Iris pigment epithelial cell (primary cell): Measurements from ENCODE around the gene B3GAT1.
"Not testable (repeated sequence)": the region's sequence is repeated elsewhere in the genome, so short reads cannot be mapped to it uniquely, and the experiment has no call there.

ENCODE experiments used
- DNase-seq: peaks from one replicate; pipeline ENCODE4 v3.0.0-alpha.2; 2011; ENCODE audit warnings: low read depth

The B3GAT1 gene, protein sequence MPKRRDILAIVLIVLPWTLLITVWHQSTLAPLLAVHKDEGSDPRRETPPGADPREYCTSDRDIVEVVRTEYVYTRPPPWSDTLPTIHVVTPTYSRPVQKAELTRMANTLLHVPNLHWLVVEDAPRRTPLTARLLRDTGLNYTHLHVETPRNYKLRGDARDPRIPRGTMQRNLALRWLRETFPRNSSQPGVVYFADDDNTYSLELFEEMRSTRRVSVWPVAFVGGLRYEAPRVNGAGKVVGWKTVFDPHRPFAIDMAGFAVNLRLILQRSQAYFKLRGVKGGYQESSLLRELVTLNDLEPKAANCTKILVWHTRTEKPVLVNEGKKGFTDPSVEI

DNA sequence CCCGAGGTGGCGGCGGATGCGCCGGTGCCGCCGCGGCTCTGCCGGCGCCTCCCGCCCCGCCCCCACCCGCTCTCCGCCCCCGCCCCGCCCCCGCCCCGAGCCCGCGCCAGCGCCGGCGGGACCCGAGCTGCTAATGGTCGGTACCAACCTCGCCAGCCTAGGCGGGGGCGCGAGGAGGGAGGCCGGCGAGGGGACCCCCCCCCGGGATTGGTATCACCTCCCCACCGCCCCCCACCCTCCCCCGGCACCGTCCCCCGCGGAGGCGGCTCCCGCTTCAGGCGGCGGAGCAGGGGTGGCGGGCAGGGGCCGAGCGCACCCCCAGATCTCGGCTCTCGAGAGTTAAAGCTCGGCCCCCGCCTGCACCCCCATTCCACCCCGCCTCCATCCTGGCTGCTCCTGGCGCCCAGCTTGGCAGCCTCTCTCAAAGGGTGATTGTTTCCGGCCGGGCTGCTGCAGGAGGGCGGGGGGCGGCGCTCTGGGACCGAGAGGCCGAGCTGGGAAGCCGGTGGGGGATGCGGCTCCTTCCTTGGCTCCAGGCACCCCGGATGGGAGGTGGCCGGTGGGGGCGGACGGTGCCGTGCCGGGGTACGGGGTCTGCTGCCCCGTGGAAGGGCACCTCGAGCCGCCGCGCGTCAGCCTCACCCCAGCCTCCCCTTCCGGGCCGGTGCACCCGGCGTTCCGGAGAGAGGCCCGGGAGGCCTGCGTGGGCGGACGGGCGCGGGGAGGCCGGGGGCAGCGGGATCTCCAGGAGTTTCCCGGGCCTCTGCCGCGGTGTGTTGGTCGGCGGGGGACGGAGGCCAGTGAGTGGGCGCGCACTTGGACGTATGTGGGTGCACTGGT lies at the start of gene B3GAT1:
Gene B3GAT1, minus strand, starts transcription at position 40 of the 840 bp plus-strand sequence. CDS start 24,583 bp downstream, outside the sequence.
- no peak for DNase-seq

DNA sequence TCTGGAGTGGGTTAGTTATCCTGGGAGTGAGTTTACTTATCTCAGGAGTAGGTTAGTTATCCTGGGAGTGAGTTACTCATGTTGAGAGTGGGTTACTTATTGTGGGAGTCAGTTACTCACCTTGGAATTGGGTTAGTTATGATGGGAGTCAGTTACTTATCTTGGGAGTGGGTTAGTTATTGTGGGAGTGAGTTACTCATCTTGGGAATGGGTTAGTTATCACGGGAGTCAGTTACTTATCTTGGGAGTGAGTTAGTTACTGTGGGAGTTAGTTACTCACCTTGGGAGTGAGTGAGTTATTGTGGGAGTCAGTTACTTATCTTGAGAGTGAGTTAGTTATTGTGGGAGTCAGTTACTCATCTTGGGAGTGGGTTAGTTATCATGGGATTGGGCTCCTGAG lies 49.6 kb upstream of the B3GAT1 start:
- DNase-seq: no peak

DNA sequence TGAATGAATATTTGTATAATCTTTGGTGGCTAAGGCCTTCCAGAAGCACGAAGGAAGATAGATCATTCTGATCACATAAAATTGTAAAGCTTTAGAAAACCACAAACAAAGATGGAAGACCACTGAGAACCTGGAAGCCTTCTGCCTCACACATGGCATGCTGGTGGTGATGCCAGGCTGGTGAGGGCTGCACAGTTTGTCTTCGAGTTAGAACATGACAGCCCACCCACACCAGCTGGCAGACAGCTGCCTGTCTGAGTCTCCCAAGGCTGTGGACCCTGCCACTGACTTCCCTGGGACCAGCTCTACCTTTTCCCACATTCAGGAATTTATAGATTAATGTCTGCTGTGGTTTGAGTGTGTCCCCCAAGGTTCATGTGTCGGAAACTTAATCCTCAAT lies 48.8 kb upstream of the B3GAT1 start:
- DNase-seq: no peak

DNA sequence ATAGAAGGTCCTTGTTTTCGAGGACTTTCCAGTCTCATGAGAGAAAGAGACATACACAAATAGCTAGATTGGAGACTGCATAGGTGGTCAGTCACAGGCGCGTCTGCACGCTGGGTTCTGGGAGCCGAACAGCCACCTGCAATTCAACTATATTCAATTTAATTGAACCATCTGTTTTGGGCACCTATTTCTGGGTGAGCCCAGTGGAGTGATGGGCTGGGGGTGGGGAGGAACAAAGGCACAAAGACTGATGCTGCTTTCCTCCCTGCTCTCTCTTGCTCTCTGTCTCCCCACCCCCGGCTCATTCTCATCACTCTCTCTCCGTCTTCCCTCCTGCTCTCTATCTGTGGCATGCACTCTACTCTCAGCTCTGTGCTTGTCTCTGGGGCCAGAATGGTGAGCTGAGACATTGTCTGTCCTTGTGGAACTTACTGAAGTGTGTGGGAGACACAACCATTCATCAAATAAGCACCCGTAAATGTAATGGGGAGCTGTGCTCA lies 48.1 kb upstream of the B3GAT1 start:
- DNase-seq: no peak

DNA sequence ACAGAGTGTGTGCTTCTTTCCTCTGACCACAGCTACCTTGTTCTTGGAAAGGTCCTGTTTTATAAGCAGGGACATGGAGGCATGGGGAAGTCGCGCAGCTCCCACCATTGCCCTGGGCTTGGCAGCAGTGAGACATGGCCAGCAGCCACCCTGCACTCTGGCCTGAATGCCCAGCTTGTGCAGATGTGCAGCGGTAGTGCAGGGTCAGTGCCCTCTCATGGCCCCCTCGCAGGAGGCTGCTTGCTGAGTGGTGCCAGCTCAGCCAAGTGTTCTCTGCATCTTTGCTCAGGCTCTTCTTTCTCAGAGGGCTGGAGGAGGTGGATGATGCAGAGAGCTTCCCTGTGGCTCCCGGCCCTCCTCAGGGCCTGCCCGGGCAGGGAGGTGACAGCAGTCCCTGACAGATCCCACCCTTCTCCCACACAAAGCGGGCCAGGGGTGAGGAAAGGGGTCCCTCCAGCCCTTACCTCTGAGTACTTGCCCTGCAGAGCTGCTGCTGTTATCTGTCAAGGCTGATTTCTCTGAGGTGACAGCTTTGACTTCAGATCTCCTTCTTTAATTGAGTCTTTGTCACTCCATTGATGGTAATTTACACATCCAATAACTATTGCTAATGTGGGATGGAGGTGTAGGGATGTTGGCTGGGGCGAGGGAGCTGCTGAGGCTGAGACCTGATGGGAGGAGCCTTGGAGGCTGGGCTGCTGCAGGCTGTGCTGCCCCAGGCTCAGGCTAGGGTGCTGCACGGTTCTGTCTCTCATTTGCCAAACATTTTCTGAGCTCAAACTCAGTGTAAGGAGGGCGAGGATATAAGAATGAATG lies 47.4 kb upstream of the B3GAT1 start:
- no peak for DNase-seq

DNA sequence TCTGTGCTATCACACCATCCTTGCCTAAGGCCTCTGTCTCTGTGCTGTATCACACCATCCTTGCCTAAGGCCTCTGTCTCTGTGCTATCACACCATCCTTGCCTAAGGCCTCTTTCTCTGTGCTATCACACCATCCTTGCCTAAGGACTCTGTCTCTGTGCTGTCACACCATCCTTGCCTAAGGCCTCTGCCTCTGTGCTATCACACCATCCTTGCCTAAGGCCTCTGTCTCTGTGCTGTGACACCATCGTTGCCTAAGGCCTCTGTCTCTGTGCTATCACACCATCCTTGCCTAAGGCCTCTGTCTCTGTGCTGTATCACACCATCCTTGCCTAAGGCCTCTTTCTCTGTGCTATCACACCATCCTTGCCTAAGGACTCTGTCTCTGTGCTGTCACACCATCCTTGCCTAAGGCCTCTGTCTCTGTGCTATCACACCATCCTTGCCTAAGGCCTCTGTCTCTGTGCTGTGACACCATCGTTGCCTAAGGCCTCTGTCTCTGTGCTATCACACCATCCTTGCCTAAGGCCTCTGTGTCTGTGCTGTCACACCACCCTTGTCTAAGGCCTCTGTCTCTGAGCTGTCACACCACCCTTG lies 45.5 kb upstream of the B3GAT1 start:
- DNase-seq: not testable (repeated sequence)

DNA sequence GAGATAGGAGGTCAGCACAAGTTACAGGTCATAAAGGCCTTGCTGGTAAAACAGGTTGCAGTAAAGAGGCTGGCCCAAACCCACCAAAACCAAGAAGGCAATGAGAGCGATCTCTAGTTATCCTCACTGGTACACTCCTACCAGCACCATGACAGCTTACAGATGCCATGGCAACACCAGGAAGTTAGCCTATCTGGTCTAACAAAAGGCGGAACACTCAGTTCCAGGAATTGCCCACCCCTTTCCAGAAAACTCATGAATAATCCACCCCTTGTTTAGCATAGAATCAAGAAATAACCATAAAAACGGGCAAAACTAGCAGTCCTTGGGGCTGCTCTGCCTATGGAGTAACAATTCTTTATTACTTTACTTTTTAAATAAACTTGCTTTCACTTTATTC lies 43.5 kb upstream of the B3GAT1 start:
- DNase-seq: no peak

DNA sequence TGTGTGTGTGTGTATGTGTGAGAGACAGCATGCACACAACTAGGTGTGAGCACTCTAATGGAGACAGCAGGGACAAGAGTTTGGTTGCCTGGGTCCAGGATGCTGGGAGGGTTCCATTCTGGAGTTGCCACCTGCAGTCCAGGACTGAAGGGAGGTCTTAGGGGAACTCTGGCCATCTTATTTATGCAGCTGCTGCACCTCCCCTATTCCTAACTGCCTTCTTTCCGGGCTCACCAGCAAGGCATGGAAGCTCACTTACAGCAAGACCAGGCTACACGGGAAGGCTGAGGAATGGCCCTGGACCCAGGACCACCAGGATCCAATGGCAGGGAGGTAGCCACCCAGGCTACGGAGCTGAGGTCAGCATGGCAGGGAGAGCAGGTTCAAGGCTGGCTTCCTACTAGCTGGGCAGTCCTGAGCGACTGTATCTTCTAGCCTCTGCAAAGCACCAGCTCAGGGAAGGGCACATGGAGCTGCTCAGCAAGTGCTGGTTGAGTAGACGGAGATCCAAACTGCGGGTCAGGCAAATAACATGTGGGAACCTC lies 42.2 kb upstream of the B3GAT1 start:
- DNase-seq: no peak

DNA sequence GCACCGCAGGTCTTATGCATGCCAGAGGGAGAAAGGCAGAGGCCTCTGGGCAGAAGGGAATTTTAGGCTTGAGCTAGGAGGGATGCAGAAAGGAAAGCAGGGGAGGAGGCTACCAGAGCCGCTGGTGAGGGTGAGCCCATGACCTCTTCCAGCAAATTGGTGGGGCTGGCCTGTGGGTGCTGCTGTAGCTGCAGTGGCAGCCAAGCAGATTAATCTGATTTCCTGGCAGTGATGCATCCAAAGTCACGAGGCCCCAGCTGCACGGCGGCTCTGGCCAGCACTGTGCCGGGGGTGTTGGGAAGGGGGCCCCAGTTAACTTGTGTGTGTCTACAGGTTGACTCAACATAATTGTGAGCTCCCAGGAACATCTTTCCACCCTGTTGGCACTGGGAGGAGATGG lies 41.4 kb upstream of the B3GAT1 start:
- no peak for DNase-seq

DNA sequence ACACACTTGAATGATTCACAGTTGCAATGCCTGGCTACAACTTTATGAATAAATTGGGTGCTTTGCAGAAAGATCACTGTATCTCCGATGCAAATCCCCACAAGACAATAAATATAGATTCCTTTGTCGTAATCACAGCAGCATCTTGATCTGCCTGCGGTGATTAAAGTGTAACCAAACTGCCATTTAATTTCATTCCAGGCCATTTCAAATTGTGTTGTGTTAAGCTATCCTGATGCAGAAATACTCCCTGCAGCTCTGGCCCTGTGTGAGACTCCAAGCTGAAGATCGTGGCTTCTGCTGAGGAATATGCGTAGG lies 40.8 kb upstream of the B3GAT1 start:
- no peak for DNase-seq

DNA sequence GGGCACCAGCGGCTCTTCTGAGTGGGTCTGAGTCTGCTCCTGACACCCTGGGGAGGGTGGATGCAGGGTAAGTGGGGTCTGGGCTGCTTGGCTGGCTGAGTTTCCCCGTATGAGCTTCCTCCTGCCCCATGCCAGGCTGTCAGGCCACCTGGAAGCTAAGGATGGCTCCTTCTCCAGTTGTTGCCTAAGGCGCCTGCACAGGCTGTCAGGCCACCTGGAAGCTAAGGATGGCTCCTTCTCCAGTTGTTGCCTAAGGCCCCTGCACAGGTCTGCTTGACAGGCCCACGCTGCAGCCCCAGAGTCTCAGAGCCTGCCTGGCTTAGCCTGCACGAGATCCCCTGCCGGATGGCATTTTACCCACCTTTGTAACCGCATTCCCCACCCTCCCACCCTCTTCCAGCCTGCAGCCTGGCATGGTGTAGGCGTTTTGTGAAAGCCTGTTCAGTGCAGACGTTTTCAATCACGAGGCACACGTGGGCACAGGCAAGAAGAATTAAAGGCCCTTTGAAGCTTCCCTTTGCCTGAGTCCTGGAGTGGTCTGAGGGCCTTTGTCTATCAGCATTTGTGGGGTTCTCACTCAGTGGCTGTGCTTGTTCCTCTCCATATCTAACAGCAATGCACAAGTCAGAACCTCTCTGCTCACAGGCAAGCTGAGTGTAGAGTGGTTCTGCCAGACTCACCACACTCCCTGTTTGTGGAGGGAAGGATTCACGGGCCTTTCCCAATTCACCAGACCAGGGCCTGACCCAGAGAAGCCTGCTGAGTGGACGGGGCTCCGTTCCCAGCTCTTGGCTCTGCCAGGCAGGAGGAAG lies 40.2 kb upstream of the B3GAT1 start:
- DNase-seq: no peak

DNA sequence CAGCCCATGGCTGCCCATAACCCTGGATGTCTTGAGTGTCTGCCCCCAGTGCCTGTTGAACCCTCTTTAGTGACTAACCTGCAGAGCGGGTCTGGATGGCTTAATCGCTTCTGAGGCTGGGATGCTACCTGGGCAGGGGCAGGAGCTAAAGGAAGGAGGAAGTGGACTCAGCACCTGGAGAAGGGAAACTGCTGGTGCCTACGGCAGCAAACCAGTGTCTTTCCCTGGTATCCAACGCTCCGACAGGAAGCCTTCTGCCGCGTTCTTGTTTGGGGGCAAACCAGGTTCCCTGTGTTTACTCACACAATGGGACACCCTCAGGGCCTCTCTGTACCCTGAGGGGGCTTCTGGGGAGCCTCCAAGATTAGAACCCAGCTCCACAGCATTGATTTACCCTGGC lies 38.1 kb upstream of the B3GAT1 start:
- no peak for DNase-seq

DNA sequence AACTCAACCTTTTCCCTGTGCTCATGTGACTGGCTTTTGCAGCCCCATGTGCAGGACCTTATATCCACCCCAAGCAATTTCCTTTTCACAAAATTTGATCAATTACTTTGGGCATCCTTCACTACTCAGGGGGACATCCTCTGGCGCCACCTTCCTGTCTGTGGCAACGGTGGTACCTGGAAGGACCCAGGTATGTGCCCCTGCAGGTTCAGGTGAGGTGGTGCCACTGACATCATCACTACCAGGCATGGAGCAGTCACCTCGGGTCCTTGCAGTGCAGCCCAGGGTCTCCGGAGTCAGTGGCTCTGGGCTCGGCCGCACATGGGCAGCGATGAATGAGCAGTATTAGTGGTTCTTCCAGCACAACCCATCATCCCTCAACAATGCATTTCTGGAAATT lies 37.7 kb upstream of the B3GAT1 start:
- DNase-seq: no peak

DNA sequence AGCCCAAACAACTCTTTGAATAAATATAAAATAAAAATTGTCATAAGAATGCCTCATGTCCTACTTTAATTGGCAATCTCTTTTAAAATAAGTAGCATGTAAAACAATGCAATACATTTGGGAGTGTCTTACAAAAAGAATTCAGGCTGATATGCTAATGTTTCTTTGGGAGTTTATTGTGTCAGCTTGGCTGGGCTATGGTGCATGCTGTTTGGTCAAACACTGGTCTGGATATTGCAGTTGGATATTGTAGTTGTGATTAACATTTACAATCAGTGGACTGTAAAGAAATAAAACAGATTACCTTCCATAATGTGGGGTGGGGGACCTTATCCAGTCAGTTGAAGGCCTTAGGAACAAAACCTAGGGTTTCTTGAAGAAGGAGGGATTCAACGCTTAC lies 37.0 kb upstream of the B3GAT1 start:
- DNase-seq: no peak

DNA sequence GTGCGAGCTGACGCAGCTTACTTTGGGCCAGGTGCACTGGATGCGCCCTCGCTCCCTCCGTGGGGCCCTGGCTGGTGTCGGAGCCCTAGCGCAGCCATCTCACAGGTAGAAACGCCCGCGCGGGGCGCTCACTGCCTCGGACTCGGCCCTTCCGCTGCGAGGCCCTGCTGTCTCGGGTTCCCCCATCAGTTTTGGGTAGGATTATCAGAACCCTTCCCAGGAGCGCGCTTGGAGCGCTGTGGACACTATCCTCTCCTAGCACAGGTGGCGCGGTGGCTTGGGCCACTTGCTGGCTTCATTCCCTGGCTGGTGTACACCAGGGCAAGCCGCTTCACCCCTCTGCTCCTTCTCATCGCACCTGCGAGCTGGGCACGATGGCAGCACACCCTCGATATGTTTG lies 35.7 kb upstream of the B3GAT1 start:
- DNase-seq: no peak

DNA sequence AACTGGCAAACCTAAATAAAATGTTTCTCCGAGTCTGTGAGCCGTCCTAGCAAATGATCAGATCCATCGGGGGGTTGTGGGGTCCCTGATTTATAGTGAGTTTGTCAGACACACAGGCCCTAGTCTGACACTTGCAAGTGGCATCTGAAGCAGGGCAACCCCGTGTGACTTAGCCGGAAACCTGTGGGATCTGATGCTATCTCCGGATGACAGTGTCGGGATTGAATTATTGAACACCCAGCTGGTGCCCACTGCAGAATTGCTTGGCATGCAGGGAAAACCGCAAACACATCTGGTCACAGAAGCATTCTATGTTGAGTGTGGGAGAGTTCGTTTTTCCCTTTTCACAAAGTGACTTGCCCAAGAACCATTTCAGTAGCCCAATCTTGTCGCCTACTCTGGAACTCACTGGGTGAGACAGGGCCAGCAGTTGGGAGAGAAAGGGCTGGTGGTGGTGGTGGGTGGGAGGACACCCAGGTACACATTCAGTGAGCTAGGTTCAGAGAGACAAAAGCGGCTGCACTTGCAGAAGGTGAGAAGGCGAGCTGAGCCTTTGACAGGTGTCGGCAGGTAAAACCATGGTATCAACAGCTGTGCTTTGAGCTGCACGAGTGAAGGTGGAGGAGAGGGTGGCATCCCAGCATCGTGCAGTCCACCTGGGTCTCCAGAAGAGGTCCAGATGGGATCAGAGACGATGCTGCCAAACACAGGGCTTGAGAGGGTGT lies 33.7 kb upstream of the B3GAT1 start:
- no peak for DNase-seq

DNA sequence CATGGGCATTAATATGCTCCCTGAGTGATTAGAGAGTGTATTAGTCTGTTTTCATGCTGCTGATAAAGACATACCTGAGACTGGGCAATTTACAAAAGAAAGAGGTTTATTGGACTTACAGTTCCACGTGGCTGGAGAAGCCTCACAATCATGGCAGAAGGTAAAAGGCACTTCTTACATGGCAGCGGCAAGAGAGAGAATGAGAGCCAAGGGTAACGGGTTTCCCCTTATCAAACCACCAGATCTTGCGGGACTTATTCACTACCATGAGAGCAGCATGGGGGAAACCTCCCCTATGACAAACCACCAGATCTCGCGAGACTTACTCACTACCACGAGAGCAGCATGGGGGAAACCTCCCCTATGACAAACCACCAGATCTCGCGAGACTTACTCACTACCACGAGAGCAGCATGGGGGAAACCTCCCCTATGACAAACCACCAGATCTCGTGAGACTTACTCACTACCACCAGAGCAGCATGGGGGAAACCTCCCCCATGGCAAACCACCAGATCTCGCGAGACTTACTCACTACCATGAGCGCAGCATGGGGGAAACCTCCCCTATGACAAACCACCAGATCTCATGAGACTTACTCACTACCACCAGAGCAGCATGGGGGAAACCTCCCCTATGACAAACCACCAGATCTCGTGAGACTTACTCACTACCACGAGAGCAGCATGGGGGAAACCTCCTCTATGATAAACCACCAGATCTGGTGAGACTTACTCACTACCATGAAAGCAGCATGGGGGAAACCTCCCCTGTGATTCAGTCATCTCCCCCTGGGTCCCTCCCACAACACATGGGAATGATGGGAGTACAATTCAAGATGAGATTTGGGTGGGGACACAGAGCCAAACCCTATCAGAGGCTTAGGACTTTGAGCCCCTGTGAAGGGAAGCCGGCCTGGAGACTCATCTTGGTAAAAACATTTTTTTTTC lies 32.4 kb upstream of the B3GAT1 start:
- not testable (repeated sequence) for DNase-seq

DNA sequence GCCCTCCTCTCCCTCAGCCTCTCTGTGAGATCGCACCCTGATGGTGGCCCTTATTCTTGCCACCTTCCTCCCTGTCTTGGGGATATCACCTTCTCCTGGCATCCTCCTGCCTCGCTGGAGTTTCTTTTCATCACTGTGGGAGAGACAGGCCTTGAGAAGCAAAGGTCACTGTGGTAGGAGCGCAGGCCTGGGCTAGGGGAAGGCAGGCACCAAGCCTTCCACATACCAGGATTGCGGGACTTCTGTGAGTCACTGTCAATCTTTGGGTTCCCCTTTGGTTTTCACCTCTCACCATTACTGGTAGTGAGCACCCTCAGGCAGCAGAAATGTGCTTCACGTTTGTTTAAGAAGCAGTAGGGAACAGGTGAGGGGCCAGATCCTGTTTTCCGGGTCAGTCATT lies 31.2 kb upstream of the B3GAT1 start:
- DNase-seq: no peak

DNA sequence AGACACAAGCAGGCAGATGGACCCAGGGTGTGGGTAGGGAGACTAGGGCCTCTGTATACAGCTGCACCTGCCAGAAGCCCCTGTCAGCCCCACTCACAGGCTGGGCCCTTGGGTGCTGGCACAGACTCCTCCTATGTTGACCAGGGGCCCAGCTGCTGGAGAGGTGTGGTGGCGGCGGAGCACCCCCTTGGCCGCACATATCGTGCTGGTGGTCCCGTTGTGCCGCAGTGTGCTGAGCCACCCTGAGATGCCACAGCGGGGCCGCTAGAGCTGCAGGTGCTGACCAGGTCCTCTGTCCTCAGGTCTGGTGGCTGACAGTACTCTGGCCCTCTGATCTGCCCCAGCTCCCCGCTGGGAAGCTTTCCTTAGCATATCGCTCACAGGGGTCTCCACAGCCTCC lies 30.2 kb upstream of the B3GAT1 start:
- DNase-seq: no peak
